Globus pallidus (tissue), 1 donor: ENCODE data around the gene CD52.

Experiments used
- DNase-seq: peaks from one replicate; pipeline ENCODE4 v3.0.0-alpha.2; 2015; ENCODE audit warnings: low spot score

The CD52 gene

GRCh38 chr1:26335774-26336476 lies 18.2 kb downstream of the CD52 start:
- no peak for DNase-seq

- DNase-seq = no peak
These were observed 18.9 kb downstream of the CD52 start for GRCh38 chr1:26336477-26337205.

GRCh38 chr1:26337206-26337535 lies 19.4 kb downstream of the CD52 start:
- no peak for DNase-seq

GRCh38 chr1:26337625-26338024 lies 19.9 kb downstream of the CD52 start:
- no peak for DNase-seq

- no peak for DNase-seq
These were observed 20.9 kb downstream of the CD52 start for GRCh38 chr1:26338670-26339069.

- no peak for DNase-seq
These were observed 22.3 kb downstream of the CD52 start for GRCh38 chr1:26340047-26340481.

- DNase-seq = no peak
These were observed 26.6 kb downstream of the CD52 start for GRCh38 chr1:26344147-26344920.

GRCh38 chr1:26345718-26346117 lies 28.0 kb downstream of the CD52 start:
- no peak for DNase-seq

GRCh38 chr1:26346274-26347033 lies 28.7 kb downstream of the CD52 start:
- DNase-seq = no peak

GRCh38 chr1:26349188-26349876 lies 31.6 kb downstream of the CD52 start:
- DNase-seq = no peak

GRCh38 chr1:26349877-26350244 lies 32.1 kb downstream of the CD52 start:
- no peak for DNase-seq

GRCh38 chr1:26350343-26350700 lies 32.6 kb downstream of the CD52 start:
- DNase-seq = no peak

- no peak for DNase-seq
These were observed 33.2 kb downstream of the CD52 start for GRCh38 chr1:26350701-26351589.

- no peak for DNase-seq
These were observed 34.0 kb downstream of the CD52 start for GRCh38 chr1:26351590-26352337.

- no peak for DNase-seq
These were observed 34.6 kb downstream of the CD52 start for GRCh38 chr1:26352338-26352679.

- no peak for DNase-seq
These were observed 35.6 kb downstream of the CD52 start for GRCh38 chr1:26353210-26353859.

GRCh38 chr1:26353976-26354820 lies 36.4 kb downstream of the CD52 start, which contains the start of gene CRYBG2:
TSS of gene CRYBG2 (minus strand) at chr1:26354130. CDS start at chr1:26346657, 7,473 bp downstream.
- DNase-seq = no peak

GRCh38 chr1:26354972-26355371 lies 37.2 kb downstream of the CD52 start:
- no peak for DNase-seq

- DNase-seq = no peak
These were observed 38.3 kb downstream of the CD52 start for GRCh38 chr1:26356106-26356505.
